WTC11 (cell line): Measurements from ENCODE around the gene PAK3.

Experiments
- TF ChIP-seq, protein P1 (sequence below): fragments of 200-600 bp; IDR thresholded peaks from 2 replicates; pipeline ENCODE4 v1.8.0; 2022; ENCODE audit warnings: antibody characterized with exemption
- TF ChIP-seq, protein P2 (sequence below): fragments of 250-450 bp; sonication (Bioruptor Pico); IDR thresholded peaks from 2 replicates; pipeline ENCODE4 v1.9.0; 2021; ENCODE audit warnings: mild to moderate bottlenecking

DNA sequence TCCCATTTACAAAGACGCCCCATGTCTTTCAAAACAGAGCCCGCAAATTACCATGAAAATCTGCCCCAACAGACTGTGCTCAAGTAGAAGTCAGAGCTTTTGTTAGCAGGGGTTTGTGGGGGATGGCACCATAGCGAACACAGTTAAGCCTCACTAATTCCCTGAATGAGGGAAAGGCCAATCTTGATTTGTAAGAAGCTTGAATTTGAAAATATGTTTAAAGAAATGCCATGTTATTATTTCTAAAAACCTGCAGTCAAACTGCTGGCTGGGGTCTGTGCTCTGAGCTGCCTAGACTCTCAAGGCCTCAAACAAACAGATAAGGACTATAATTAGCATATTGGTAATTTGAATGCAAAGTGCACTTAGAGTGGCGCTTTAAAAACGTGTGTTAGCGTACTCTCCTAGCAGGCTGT lies 9.4 kb upstream of the PAK3 start:
- TF ChIP-seq, protein P1, sequence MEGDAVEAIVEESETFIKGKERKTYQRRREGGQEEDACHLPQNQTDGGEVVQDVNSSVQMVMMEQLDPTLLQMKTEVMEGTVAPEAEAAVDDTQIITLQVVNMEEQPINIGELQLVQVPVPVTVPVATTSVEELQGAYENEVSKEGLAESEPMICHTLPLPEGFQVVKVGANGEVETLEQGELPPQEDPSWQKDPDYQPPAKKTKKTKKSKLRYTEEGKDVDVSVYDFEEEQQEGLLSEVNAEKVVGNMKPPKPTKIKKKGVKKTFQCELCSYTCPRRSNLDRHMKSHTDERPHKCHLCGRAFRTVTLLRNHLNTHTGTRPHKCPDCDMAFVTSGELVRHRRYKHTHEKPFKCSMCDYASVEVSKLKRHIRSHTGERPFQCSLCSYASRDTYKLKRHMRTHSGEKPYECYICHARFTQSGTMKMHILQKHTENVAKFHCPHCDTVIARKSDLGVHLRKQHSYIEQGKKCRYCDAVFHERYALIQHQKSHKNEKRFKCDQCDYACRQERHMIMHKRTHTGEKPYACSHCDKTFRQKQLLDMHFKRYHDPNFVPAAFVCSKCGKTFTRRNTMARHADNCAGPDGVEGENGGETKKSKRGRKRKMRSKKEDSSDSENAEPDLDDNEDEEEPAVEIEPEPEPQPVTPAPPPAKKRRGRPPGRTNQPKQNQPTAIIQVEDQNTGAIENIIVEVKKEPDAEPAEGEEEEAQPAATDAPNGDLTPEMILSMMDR = no peak
- TF ChIP-seq, protein P2, sequence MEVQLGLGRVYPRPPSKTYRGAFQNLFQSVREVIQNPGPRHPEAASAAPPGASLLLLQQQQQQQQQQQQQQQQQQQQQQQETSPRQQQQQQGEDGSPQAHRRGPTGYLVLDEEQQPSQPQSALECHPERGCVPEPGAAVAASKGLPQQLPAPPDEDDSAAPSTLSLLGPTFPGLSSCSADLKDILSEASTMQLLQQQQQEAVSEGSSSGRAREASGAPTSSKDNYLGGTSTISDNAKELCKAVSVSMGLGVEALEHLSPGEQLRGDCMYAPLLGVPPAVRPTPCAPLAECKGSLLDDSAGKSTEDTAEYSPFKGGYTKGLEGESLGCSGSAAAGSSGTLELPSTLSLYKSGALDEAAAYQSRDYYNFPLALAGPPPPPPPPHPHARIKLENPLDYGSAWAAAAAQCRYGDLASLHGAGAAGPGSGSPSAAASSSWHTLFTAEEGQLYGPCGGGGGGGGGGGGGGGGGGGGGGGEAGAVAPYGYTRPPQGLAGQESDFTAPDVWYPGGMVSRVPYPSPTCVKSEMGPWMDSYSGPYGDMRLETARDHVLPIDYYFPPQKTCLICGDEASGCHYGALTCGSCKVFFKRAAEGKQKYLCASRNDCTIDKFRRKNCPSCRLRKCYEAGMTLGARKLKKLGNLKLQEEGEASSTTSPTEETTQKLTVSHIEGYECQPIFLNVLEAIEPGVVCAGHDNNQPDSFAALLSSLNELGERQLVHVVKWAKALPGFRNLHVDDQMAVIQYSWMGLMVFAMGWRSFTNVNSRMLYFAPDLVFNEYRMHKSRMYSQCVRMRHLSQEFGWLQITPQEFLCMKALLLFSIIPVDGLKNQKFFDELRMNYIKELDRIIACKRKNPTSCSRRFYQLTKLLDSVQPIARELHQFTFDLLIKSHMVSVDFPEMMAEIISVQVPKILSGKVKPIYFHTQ (CRISPR knock-in tag) = no peak
